Epithelial cell of prostate (primary cell): ENCODE results near the gene DSCAML1.

Source experiments
- DNase-seq: peaks from one replicate; pipeline ENCODE4 v3.0.0-alpha.2; 2011; ENCODE audit warnings: low read depth, low spot score
- H3K27ac ChIP-seq: fragments of 450-650 bp; 2 replicates; pipeline ENCODE4 v1.5.1; 2017; ENCODE audit warnings: mild to moderate bottlenecking

Gene DSCAML1

DNA sequence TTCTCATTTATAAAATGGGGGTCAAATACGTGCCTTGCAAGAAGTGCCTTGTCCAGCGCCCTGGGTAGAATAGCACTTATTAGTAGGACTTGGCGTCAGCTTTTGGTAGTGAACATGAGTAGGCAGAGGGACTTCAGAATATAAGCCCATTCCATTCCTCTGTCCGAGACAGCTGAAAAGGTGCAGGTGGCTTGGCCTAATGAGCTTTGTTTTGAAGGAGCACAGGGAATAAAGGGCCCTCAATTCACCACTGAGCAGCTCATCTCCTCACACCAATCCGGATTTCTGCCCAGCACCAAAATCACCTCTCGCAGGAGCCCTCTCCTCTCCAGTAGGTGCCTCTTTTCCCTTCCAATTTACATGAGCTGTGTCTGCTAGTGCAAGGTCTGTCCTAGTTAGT, 91.2 kb downstream of the DSCAML1 start:
- no peak overlapping the region for H3K27ac ChIP-seq
- no peak for DNase-seq

DNA sequence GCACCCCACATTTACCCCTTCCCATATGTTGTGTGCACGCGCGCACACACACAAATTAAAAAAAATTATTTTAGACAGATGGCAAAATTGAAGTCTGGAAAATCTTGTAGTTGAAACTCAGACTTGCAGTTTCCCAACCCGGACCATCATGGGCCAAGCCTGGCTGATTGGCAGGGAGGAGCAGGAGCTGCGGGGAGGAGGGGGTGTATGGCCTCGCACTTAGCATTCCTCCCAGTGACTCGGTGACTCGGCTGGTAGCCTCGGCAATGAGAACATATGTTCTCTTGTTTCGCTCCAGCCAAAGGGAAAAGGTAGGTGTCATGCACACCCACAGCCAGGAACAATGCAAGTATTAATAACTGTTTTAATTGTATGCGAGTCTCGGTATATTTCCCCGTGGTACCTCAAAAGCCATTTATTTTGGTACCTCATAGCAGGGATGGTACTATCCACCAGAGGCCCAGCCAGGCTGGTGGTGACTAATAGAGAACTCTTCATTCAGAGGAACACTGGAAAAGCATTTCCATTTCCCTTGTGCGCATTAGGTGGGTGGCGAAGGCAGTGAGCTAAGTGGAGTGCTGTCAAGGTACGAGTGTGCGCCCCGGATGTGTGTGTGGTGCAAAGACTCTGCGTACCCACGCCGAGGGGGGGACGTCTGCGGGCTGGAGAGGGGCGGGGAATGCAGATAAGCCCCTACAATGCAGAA, 92.5 kb downstream of the DSCAML1 start:
- H3K27ac ChIP-seq: no peak overlapping the region
- DNase-seq: no peak

DNA sequence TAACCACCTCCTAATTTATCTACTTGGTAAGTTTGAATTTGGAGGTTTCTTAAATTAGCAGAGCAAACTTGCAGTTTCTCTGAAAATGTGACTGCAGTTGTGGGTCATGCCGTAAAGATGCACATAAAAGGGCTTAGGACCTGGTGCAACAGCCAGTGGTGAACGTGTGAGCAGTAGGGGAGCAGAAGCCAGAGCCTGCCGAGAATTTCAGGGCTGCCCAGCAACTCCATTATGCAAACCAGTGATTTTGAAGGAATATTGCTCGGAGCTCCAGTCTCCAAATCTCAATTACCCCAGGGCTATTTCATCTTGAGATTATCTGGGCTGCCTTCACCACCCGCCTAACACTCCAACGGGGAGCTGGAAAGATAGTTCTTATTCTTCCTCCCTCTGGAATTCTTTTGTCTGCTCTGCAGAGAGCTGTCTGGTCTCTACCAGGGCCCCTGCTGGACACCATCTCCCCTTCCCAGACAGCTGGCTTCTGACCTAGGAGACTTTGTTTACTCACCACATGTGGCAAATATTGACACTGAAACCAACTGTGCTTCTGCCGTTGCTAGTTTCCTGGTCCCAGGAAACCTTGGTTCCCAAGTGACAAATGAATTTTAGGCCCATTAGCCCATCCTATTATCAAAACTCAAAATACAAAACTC, 93.9 kb downstream of the DSCAML1 start:
- DNase-seq: no peak
- no peak overlapping the region for H3K27ac ChIP-seq

DNA sequence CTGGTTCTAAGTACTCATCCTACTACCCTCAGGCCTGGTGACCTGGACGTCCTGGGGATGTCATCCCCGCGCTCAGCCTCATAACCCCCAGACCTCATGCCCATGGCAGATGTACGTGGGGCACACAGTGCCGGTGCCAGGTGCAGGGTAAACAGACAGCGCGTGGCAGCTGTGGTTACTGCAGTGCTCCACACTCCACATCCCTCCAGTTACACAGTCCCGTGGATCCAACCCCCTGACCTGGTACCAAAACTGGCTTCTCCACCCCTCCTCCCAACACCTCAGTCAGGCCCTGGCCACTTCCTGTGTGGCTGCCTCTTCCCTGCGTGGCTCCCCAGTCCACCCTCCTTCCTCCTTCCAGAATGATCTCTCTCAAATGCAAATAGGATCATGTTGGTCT, 95.2 kb downstream of the DSCAML1 start:
- DNase-seq: no peak
- no peak overlapping the region for H3K27ac ChIP-seq

DNA sequence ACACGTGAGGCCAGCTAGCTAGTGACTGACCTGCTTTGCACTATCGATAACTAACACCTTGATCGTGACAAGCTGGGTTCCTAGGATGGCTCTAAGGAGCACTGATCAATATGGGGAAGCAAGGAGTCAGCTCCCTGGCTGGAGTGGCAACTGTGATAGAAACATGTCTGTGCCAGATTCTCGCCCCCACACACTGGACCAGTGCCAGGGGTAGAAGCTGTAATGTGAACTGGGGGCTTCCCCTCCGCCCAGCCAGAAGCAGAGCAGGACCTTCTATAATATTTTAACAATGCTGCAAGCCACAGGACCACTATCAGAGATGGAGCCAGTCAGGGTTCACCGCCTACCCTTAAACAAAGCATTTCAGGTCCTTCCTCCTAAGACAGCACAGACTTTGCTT, 96.5 kb downstream of the DSCAML1 start:
- H3K27ac ChIP-seq: no peak overlapping the region
- no peak for DNase-seq

DNA sequence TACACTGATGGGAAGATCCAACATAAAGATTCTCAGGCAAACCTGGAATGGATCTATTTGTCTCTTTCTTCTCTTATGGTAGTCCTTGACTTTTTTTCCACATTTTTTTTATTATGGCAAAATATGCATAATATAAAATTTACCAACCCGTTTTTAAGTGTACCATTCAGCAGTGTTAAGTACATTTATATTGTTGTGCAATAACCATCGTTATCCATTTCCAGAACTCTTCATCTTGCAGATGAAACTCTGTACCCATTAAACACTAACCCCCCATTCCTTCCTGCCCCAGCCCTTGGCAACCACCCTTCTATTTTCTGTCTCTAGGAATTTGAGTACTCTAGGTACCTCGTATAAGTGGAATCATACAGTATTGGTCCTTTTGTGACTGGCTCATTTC, 99.7 kb downstream of the DSCAML1 start:
- DNase-seq: no peak
- no peak overlapping the region for H3K27ac ChIP-seq

DNA sequence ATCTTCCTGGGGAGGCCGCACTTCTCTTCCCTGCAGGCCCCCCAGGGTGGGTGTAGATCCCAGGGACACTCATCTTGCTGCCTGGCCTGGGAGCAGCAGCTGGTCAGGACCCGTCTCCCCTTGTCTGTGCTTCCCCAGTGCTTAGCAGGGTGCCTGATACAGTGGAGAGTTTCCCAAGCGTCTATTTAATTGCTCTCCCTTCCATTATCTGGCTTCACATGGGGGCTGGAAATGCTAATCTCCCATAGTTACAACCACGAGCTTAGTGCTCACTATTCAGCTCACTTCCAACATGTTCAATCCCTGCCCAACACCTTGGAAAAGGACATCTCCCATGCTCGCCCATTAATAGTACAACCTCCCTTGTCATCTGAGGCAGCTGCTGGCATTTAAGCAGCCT, 100.5 kb downstream of the DSCAML1 start:
- no peak overlapping the region for H3K27ac ChIP-seq
- DNase-seq: no peak

DNA sequence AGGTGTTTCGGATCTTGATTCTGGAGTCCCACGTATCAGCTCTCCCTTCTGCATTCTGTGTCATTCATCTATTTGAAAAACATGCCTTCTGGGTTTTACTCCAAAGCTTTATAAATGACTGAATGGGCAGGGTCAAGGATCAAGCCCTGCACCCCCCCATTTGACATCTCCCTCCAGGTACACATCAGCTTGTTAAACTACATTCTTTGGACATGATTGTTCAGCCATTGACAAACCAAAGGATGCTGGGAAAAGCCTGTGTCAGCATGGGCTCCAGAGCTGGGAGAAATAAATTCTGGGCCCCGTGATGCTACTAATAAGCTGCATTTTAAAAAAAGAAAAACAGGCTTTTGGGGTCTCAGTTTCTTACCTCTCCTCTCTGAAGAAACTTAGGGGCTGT, 103.7 kb downstream of the DSCAML1 start:
- no peak for DNase-seq
- no peak overlapping the region for H3K27ac ChIP-seq

DNA sequence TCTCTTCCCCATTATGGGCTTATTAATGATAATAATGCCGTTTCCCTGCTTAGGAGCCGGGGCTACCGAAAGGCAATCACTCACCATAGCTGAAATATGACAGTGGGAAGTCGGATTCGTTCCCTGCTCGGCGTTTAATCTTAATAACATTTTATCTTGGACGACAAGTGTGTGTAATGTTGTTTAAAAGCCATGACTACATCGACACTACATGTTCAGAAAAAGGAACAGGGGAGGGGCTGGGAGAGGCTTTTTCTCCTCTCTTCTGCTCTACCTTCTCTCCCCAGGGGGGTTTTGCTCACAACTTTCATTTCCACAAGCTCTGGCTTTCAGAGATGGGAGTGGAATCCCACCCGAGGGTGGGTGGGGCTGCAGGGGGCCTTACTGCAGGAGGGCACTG, 105.5 kb downstream of the DSCAML1 start:
- DNase-seq: no peak
- H3K27ac ChIP-seq: no peak overlapping the region

DNA sequence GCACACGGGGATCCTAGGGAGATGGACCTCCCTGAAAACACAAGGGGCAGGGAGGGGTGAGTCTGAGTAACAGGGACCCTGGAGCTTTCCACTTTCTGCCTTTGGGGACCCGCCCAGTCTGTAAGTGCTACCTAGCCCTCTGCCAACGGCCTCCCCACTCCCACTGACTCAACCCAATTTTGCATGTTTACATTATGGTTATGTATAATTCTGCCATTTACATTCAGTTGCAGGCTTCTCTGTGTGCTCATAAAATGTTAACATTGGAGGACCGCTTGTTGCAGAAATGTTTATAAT, 105.8 kb downstream of the DSCAML1 start:
- no peak for DNase-seq
- no peak overlapping the region for H3K27ac ChIP-seq

DNA sequence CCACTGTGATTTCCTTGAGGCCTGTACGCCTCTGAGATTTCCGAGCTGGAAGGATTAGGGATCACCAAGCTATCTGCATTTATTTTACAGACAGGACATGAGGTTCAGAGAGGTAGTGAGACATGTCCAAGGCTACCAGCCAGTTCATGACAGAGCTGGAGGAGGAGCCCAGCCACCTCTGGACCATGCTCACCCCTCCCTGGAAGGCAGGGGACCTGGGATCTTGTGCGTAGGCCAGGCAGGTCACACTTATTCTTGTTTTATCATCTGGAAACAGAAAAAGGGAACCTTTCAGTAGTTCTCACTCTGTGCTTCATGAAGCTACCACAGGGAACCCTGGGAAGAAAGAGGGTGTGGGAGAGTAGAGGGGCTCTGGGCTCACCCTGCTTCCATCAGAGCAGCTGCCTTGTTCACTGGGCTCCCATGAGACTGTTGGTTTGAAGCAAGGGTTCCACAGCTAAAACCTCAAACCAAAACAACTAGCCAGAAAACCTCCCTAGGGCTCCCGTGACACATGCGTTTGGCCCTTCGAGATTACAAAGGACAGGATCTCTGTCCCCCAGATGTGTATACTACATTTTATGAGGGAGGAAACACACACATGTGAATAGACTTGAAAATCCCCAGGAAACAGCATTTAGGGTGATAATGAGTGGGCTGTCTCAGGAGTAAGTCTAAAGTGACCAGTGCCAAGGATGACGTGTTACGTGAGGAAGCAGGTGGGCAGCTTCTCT, 106.4 kb downstream of the DSCAML1 start:
- no peak overlapping the region for H3K27ac ChIP-seq
- DNase-seq: no peak

DNA sequence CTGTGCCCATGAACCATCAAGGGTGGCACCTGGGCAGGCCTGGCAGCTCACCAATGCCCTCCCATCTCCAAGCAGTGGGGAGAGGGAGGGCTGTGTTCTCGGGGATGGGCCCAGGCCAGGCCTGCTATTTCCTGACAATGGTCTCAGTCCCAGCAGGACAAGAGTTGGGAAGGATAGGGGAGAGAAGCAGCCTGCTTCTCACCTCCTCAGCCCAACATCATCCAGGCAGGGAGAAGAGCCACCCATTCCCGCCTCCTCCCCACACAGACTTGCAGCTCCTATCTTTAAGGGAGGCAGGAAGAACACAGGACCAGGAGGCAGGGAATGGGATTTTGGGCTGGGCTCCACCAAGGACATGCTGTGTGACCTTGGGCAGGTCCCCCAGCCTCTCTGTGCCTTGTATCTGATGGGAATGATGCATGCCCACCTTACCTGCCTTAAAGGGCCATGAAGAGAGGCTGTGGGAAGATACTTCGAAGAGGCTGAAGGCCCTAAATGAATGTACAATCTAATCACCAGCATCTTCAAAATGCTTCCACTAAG, 108.7 kb downstream of the DSCAML1 start:
- no peak overlapping the region for H3K27ac ChIP-seq
- no peak for DNase-seq

DNA sequence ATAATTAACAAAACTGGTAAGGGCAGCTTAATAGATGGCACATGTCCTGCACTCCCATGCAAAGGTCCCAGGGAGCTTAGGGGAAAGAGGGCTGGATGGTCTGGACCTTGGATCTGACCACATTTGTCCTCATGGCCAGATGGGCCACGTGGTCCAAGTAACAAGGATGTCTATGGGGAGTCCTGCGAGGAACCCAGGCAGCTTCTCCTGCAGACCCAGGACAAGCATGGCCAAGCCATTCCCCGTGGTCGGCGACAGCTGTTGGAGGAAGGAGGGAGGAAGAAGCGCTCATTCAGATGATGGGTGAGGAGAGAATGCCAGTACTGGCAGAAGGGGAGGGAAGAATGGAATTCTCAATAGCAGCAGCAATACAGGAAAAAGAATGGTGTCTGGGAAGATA, 109.2 kb downstream of the DSCAML1 start:
- no peak overlapping the region for H3K27ac ChIP-seq
- DNase-seq: no peak

DNA sequence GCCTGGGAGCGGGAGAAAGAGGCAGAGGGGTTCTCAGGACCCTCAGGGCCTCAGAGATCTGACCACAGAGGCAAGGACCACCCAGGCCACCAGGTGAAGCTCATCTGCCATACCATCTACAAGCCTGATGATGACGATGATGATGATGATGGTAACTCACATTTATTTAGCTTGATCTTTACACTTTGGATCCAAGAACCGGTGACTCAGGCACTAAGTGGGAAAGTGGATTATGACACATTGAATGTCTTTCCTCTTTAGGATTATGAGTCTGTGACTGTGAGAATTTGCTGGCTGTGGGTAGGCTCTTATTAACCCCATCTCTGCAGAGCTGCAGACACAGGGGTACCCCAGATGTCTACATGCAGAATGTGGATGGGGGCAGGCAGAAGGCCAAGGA, 110.3 kb downstream of the DSCAML1 start:
- DNase-seq: no peak

DNA sequence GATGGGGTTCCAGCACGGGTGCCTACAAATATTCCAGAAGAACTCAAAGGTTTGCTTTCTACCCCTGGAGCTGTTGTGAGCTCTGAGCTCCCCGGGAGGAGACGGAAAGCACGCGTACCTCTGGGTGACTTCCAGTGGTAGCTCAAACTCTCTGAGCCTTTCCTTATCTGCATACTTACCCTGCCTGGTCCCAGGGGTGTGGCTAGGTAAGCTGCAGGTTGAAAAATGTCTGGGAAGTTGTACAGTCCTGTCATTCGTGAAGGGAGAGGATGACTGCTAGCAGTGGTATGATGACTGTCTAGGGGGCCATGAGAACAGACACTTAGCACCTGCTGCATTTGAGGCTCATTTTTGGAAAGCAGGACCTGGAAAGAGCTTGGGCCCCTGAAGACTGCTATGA, 111.5 kb downstream of the DSCAML1 start:
- no peak overlapping the region for H3K27ac ChIP-seq
- DNase-seq: no peak

More for the DNA sequence above, 110.3 kb downstream of the DSCAML1 start:
- H3K27ac ChIP-seq: no peak overlapping the region

DNA sequence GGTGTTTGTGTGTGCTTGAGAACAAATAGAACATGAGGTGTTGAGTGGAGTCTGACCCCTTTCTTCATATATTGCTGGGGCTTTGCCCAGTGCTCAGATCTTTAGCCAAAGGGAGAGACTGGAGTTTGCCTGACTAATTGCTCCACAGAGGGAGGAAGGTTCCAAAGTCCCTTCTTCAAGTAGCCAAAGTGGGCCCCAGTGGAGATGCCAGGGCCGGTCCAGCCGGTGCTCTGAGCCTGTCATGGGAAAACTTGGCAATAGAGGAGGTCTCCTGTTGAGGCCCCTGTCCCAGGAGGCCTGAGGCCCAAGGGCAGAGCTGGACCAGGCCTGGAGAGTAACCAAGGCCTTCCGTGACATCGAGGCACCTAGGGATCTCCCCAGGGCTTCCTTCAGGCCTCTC, 112.3 kb downstream of the DSCAML1 start:
- no peak overlapping the region for H3K27ac ChIP-seq
- DNase-seq: no peak

DNA sequence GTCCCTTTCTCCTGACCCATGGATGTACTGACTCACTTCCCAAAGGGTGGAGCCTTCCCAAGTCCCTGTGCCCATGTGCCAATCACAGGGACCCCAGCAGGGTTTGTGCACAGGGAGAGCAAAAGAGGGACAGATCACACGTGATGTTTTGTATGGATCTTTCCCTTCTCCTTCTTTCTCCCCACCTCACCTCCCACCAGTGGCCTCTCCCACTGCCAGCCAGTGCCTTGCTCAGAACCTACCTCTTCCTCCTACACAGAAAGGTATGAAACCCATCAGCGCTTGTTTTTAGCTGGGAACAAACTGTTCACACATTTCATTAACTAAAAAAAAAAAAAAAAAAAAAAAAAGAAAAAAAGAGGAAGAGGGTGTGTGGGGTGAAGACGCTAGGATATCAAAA, 112.9 kb downstream of the DSCAML1 start:
- H3K27ac ChIP-seq: no peak overlapping the region
- no peak for DNase-seq

DNA sequence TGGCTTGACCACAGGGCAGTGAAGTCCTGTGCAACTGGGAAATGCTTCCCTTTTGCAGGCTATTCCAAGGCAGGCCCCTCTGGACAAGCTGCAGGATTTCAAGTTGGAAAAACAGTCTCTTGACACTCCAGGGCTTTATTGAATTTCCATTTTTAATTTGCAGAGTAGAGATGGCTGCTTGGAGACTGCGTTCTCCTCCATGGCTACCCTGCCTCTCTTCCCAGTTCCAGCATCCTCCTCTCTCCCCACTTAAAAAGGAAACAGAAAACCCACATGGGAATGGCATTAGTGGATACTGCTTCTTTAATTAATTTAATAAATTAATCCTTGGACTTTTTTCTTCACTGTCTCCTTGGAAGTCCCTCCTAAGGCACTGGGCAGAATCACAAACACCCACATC, 115.6 kb downstream of the DSCAML1 start:
- no peak overlapping the region for H3K27ac ChIP-seq
- DNase-seq: no peak

DNA sequence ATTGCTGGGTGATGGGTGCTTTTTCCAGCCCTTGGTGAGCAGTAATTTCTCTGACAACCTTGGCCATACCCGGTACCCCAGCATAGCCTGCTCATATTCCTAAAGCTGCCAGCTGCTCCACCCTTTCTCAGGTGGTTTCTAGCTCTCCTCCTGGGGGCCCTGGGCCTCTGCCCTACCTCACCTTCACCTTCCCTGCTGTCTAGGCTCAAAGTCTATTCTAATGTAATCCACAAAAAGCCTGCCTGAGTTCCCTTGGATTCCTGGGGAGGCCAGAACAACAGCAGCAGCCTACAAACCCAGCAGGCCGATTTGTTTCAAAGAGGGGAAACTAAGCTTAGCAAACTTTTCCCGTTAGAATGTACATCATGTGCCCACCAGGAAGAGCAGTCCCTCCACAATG, 117.6 kb downstream of the DSCAML1 start:
- no peak overlapping the region for H3K27ac ChIP-seq
- DNase-seq: no peak

DNA sequence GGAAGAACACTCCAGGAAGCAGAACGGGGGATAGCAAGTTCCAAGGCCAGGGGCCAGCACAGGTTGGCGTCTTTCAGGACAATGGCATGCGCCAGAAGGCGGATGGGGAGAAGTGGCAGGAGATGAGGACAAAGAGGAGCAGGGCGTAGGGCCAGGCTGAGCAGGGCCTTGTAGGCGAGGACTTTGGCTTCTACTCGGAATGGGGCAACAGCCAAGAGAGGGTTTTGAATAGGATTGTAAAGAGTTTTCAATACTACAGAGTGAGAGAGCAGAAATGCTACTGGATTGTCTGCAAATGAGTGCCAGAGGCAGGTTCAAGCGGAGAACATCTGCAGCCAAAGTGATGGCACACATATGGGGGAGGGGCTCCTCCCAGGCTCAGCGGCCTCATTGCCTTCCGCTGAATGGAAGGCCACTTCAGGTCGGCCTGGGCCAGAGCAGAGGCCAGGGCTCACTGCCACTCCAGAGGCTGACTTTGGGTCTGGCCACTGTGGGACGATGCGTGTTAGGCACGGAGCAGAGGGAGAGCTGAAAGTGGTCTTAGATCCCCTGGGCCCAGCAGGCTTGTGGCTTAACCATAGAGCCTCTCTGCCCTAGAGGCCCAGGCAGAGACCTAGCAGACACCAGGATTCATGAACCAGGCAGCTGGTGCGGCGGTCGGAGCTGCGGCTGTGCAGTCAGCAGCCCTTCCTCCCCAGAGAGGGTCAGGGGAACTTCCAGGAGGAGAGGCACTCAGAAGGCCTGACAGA, 118.2 kb downstream of the DSCAML1 start:
- DNase-seq: no peak
- H3K27ac ChIP-seq: no peak overlapping the region
